Smooth muscle cell of the brain vasculature (primary cell): ENCODE measurements around the gene SLC41A3.
"Not testable (repeated sequence)": the region's sequence is repeated elsewhere in the genome, so short reads cannot be mapped to it uniquely, and the experiment has no call there.

ENCODE experiments used
- DNase-seq: peaks from one replicate; pipeline ENCODE4 v3.0.0-alpha.2; 2012; ENCODE audit warnings: low read depth, low spot score

Gene SLC41A3

DNA sequence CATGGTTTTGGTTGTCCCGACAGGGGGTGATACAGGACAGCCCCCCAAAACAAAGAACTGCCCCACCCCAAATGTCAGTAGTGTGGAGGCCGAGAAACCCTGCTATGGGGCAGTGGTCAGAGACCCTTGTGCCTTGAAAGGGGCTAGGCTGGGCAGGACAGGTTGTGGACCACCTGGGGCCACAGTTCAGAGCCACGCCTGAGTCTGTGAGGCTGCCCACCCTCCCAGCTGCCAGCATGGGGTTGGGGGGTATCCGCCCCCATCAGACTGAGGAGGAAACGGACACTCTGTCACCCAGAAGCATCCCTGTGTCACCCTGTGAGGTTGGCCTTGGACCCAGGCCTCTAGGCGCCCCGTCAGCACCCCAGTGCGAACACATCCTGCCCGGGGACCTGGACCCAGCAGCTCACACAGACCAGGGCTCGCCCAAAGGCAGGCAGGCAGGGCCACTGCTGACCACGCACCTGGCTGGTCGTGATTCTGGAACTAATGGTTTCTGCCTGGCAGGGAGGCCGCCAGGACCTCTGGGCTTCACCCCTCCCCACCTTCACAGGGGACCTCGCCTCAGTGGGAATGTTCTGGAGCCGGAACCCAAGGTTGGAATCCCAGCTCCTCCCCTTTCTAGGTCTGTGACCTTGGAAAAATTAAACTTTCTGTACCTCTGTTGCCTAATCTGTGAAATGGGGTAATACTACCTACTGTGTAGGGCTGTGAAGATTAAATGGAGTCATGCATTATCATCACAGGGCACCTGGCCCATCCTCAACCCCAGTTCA lies 1.4 kb downstream of the SLC41A3 start:
- DNase-seq = no peak

DNA sequence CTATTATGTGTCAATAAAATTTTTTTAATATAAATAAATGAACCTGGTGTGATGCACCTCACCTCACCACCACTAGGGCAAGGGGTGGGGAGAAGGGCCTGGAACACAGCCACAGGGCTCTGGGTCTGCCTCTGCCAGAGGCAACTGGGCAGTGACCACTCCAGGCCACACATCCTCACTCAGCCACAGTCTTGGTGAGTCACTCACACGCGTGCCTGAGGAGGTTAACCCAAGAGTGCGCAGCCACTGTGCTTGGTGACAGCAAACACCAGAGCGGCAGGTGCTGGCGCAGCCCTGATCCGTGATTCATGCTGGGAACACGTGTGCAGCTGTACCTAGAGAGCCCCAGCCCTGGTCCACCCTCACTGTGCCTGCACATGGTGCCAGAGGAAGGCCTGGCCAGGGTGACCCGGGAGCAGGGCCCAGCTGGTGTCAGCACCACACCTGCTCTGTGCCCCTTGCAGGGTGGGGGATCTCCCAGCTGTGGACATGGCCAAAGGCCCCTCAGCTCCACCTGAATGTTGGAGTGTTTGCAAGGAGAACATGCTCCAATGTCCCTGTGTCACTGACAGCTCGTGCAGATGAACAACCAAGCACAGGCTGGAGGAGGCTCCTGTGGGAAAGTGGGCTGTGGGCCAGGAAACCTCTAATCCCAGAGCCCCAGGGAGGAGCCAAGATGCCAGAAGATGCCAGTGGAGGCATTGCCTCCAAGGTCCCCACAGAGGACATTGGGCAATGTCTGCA lies 2.1 kb downstream of the SLC41A3 start:
- no peak for DNase-seq

DNA sequence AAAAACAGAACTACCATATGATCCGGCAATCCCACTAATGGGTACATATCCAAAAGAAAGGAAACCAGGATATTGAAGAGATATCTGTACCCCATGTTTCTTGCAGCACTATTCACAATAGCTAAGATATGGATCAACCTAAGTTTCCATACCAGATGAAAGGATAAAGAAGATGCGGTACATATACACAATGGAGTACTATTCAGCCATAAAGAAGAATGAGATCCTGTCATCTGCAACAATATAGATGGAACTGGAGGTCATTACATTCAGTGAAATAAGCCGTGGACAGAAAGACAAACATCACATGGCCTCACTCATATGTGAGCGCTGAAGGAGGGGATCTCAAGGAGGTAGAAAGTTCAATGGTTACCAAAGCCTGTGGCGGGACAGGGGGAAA lies 3.0 kb downstream of the SLC41A3 start:
- DNase-seq = no peak

DNA sequence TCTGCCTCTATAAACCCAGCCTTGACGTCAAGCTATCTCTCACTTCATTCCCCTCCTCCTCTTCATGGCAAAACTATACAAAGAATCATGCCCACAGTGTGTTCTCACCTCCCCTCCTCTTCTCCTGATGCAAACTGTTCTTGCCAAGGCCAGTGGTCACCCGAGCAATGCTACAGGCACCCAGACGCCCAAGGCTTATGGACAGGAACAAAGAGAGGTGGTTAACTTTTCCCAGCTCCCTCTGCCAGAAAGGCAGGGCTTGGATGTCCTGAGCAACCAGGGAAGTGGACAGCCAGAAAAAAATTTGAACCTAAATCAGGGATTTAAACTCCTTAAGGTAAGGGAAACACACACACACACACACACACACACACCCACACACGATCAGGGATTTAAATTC lies 5.1 kb downstream of the SLC41A3 start:
- no peak for DNase-seq

DNA sequence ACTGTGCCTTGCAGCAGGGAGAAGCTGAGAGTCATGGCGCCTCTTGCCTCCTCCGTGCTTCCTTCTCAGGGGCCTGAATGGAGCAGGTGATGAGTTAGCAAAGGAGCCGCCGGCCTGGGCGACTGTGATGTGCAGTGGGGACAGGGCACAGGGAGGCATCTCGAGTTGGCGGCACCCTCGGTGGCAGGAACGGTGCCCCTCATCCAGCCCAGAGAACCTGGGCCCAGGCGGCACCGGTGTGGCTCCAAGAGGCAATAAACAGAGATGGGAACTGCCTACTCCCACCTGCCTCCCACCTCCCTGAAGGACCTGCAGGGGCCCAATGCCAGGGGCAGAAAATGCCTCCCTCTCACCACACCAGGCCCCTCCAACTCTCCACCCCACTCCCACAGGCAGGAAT lies 6.2 kb downstream of the SLC41A3 start:
- DNase-seq = no peak

DNA sequence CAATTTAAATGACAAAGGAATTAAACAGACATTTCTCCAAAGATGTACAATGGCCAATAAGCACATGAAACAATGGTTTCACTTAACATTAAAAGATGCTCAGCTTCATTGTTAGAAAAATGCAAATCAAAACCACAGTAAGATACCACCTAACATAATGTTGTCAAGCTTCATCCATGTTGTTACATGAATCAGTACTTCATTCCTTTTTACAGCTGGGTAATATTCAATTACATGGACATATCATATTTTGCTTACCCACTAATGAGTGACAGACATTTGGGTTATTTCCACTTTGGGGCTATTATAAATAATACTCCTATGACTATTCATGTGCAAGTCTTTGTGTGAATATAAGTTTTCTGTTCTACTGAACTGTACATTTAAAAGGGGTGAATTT lies 7.8 kb downstream of the SLC41A3 start:
- no peak for DNase-seq

DNA sequence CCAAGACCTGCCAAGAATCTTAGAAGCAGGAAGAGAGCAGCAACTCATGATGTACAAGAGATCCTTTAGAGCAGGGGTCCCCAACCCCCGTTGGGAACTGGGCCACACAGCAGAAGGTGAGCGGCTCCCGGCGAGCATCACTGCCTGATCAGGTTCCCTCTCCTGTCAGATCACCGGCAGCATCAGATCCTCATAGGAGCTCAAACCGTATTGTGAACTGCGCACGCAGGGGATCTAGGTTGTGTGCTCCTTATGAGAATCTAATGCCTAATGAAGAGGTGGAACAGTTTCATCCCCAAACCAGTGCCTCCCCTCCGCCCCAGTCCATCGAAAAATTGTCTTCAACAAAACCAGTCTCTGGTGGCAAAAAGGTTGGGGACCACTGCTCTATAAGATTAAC lies 13.8 kb downstream of the SLC41A3 start:
- no peak for DNase-seq

DNA sequence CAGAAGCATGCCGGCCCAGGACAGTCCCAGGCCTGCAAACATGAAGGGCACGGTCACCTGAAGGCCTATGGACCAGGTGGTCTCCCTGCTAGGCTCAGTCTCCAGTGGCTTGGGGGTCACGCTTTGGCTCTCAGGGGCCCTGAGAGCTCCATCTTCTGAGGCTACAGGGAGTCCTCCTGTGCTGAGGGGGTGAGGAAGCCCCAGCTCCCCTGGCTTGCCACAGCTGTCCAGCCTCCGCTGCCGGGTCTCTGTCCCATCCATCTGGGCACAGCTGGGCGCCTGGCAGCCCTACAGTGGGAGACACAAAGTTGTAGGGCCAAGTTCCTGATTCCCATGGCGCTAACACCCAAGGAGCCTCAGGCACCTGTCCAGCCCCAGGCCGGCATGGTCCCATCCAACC lies 16.0 kb downstream of the SLC41A3 start:
- DNase-seq = no peak

DNA sequence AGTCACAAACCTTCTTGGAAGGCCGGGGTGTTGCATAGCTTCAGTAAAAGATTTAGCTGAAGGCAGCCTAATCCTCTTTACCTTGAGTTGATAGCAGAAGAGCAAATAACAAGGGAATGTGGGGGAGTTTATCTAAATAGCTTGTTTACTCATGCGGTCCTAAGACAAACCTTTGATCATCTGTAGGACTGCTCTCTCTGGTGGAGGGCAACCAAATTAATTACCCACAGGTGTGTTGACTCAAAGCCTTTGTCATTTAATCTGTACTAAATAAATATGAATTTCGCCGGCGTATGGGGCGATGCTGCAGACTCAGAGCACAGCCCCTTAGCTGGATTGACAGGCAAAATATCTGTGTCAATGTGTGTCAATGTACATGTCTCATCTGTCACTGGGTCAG lies 17.2 kb downstream of the SLC41A3 start:
- not testable (repeated sequence) for DNase-seq

DNA sequence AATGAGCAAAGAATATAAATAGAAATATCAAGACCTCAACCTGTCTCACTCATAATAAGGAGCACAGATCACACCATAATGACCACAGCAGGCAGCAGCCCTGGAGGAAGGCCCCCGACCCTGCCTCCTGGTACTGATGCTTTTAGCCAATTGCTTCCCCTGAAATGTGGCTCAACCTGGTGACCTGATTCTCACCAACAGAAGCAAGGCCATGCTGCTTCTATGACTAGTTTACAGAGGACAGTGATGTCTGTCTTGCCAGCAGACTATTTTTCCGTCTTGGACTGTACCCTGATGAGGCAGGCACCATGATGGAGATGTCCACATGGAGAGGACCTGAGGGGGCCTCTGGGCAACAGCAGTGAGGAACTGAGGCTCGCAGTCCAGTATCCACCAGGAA lies 18.0 kb downstream of the SLC41A3 start:
- no peak for DNase-seq

DNA sequence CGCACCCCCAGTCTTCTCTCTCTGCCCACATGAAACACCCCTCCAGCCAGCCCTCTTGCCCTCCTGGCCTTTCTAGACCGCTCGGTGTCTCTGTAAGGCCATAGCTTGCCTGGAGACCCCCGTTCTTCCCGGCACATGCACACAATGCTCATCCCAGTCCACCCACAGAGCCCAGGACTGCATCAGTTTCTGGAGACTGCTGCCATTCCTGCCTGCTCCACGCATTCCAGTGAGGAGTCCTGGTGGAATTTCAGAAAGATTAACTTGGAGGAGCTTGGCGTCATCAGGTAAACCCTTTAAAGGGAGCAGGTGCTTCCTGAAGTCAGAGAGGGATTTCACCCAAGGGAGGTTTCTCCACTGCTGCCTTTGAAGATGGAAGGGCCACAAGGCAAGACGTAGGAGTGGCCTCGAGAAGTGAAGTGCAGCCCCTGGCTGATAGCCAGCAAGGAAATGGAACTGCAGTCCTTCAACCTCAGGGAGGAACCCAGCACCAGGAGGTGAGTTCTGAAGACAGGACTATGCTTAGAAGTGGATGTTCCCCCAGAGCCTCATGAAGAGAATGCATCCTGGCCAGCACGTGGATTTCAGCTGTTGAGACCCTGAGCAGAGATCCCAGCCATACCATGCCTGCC lies 19.2 kb downstream of the SLC41A3 start:
- DNase-seq = no peak

DNA sequence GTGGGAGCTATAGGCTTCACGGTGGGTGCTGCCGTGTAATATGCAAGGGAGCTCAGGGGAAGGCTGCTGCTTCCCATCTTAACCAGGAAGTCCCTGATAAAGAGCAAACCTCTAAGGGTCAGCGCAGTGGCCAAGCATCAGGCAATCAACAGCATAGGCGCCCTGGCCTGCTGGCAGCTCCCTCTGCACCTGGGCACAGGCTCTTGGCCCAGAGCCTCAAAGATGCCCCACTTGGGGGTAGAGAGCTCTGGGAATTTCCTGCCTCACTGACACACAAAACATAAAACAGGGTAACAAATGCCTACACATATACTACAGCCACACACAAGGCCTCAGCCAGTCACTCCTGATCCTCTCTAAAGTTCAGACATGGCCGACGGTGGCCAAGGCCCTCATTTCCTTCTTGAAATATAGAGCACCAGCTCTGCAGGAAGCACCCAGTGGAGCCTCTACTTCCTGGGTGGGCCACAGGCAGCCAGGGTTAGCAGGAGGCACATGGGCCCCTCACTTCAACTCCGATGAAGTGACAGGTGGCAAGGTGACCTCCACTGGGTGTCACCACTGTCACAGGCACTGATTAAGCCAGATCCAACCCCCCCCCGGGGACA lies 20.5 kb downstream of the SLC41A3 start:
- DNase-seq = no peak

DNA sequence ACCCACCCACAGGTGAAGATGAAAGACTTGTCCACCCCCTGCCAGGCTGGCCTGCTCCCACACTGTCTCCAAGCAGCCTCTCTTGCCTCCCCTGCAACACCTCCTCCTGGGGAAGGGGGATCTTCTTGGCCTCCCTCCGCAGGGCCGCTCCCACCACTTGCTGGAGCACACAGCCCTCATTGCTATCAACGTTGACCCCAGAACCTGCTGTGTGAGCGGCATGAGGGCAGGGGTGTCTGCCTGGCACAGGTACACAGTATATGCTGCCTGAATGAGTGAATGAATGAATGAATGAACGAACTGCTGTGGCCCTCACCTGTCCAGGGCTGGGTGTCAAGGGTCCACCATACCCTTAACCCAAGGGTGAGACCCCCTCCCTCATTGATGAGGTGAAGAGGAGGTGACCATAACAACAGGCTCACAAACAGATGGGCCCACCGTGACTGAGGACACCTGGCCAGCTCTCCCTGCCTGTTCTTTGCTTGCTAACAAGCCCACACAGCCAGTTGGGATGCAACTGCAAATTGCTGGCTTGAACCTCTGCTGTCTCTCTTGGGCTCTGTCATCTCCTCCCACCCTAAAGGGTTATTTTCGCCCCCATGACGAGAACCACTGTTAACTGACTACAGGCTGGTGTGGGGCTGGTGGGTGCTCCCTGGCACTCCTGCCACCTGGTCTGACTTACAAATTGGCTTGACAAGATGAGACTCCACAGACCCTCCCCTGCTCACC lies 22.5 kb downstream of the SLC41A3 start:
- DNase-seq = no peak

DNA sequence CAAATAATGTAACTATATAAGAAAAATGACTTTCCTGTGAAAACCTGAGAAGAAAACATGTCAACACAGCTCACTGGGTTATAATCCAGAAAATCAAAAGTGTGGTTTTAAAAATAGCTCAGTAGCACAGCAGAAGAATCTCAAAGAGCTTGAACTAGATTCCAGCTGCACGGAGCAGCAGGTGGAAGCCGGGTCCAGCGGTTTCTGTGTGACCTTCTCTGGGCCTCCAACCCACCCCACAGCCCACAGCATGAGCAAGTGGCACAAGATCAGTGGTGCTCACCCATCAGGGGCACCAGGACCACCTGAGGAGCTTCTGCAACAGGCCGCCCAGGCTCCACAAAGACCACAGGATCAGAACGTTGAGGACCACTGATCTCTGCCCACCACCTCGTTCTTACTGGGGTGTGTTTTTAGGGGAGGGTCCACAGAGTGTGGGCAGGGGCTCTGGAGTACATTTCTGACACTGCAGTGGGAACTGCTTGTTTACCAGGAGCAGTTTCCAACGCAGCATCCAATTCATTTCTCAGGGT lies 23.2 kb downstream of the SLC41A3 start:
- no peak for DNase-seq

DNA sequence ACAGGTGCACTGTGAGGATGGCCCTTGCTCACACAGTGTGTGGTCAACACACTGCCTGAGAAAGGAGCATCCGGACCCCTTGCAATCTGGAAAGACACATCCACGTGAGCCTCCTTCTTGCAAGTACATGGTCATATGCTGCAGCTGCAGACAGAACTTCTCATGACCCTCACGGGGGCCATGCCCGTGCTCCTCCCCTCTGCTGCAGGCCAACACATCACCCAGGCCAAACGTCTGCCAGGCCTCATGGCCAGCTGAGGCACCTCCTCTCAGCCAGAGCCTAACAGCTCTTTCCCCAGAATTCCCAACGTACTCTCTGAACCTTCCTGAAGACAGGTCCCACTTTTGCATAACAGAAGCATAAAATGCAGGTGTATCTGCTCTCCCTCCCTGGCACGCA lies 25.3 kb downstream of the SLC41A3 start:
- DNase-seq = no peak

DNA sequence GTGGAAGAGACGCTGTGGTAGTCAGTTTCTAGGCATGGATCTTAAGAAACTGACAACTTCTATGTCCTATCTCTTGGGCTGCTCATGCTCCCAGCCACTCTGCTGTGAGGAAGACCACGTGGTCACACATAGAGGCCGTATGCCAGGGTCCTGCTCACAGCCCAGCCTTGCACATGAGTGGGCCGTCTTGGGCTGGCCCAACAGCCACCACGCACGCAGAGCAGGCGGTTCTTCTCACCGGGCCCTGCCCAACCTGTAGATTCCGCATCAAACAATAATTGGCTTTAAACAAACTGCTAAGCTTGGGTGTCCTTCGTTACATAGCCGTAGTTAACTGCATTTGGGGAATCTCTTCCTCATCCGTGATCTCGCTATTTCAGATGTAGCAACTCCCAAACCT lies 26.0 kb downstream of the SLC41A3 start:
- DNase-seq = no peak

DNA sequence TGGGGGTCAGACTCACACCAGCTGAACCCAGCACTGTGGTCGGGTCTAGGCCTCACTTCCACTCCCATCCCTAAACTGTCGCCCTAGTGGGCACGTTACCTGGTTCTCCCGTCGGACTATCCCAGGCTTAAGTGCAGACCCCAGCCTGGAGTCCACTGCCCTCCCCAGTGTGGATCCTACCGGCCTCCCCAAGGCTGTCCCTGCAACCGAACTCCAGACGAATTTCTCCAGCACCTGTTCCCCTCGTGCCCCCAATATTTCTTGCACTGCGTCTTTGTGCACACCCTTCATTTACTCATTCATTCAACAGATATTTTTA lies 26.5 kb downstream of the SLC41A3 start:
- DNase-seq = no peak

DNA sequence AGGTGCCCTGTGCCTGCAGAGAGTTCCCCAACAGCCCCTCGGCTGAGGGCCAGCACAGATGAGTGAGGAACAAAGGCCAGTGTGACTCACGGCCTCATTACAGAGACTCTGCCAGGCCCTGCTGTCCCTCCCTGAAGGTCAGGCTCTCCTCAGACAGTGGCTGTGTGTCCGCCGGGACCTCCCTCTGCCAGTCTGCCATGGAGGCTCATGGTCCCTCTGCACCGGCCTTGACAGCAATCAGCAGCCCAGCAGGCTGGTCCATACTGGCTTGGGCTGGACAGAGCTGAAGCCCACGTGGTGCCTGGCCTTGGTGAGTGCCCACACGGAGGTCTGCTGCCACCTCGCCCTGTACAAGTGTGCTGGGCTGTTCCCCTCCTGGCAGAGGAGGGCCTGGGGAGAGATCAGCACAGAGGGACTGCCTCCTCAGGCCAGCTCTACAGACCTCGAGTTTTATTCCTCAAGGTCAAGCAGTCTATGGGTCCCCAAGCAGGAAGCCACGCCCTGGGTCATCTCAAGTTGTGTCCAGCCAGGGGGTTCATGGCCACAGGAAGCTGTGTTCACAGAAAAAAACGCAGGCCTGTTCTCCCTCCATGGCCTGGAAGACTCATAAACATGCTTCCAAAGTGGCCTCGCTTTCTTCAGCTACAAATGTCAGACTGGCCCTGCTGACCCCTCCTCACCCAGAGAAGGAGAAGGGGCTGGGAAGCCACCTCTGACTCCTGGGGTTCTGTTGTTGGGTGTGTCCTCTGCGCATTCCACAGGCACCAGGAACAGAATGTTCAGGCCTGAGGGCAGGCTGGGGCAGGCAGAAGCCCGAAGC lies 27.0 kb downstream of the SLC41A3 start:
- DNase-seq = no peak

DNA sequence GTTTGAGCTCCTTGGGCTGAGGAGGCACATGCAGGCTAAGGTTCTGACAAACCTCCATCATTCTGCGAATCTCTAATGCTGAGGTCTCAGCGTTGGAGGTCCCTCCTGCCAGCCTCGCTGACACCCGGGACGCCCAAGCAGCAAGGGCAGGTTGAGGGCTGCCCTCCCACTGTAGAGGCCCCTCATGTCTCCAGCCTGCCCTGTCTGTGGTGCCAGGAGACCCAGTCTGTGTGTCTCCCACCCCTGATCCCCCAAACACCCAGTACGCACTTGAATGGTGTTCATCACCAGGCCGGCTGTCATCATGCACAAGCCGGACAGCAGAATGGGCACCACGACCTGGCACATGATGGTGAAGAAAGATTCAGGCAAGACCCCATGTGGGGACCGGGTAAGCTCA lies 27.8 kb downstream of the SLC41A3 start:
- no peak for DNase-seq

DNA sequence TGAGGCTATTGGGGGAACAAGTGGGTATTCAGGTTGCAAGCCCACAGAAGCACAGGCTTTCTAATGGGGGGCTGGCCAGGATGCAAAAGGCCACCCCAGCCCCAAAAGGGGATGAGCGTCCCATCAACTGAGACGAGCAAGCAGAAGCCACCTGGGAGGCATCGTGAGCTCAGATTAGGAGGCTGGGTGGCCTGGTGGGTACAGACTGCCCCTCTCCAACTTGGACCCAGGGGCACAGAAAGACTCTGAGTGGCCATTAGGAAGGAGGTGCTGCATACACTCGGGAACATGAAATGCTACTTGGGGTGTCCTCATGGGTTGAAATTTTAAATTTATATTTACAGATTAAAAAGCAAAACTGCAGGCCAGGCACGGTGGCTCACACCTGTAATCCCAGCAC lies 29.1 kb downstream of the SLC41A3 start:
- DNase-seq = no peak
